Hematopoietic multipotent progenitor cell treated with erythropoietin and hydrocortisone succinate and interleukin-3 and kit ligand, for 6 days (in vitro differentiated cells): ENCODE measurements around the gene NAP1L4.
A peak's percentile ranks its signal among the peaks of the same experiment; 100 is the strongest.

Experiments used
- DNase-seq: peaks from one replicate; pipeline ENCODE4 v3.0.0-alpha.2; 2015

Gene NAP1L4

GRCh38 chr11:2992997-2993325 is 832 bp upstream of the NAP1L4 start:
- peak; percentile 51 for DNase-seq

GRCh38 chr11:2991452-2992233 is 486 bp downstream of the NAP1L4 start:
- DNase-seq: peak; percentile 57

GRCh38 chr11:2990617-2991451 is 1.3 kb downstream of the NAP1L4 start:
- peak; percentile 64 for DNase-seq

- DNase-seq: no peak
Measured at GRCh38 chr11:2989551-2989950, 2.6 kb downstream of the NAP1L4 start.

- no peak for DNase-seq
Measured at GRCh38 chr11:2989006-2989405, 3.1 kb downstream of the NAP1L4 start.

- DNase-seq: peak; percentile 48
Measured at GRCh38 chr11:2987881-2988861, 4.0 kb downstream of the NAP1L4 start.

- DNase-seq: no peak
Measured at GRCh38 chr11:2983908-2984307, 8.2 kb downstream of the NAP1L4 start.

GRCh38 chr11:2982214-2982613 is 9.9 kb downstream of the NAP1L4 start:
- no peak for DNase-seq

- no peak for DNase-seq
Measured at GRCh38 chr11:2981130-2981529, 11.0 kb downstream of the NAP1L4 start.

GRCh38 chr11:2980168-2980840 is 11.8 kb downstream of the NAP1L4 start:
- DNase-seq: no peak

- DNase-seq: no peak
Measured at GRCh38 chr11:2977113-2977512, 15.0 kb downstream of the NAP1L4 start.

GRCh38 chr11:2976294-2977063 is 15.7 kb downstream of the NAP1L4 start:
- DNase-seq: peak; percentile 39

GRCh38 chr11:2975594-2975993 is 16.5 kb downstream of the NAP1L4 start:
- peak; percentile 83 for DNase-seq

GRCh38 chr11:2974272-2974671 is 17.9 kb downstream of the NAP1L4 start:
- DNase-seq: no peak

GRCh38 chr11:2968341-2968900 is 23.7 kb downstream of the NAP1L4 start:
- DNase-seq: no peak

GRCh38 chr11:2964782-2965181 is 27.3 kb downstream of the NAP1L4 start:
- DNase-seq: no peak

- DNase-seq: peak; percentile 86
Measured at GRCh38 chr11:2963761-2964160, 28.4 kb downstream of the NAP1L4 start.

- no peak for DNase-seq
Measured at GRCh38 chr11:2963112-2963754, 28.9 kb downstream of the NAP1L4 start.

- DNase-seq: no peak
Measured at GRCh38 chr11:2961080-2961479, 31.0 kb downstream of the NAP1L4 start.

GRCh38 chr11:2960139-2960538 is 32.0 kb downstream of the NAP1L4 start:
- DNase-seq: no peak

- DNase-seq: peak; percentile 47
Measured at GRCh38 chr11:2958251-2958650, 33.9 kb downstream of the NAP1L4 start.
